HG03378 (cell line): ENCODE results near the gene WFDC8.

Source experiments
- ATAC-seq: cut with Tn5 transposase; IDR thresholded peaks from one replicate; pipeline ENCODE4 v1.9.1; 2021; ENCODE audit warnings: mild to moderate bottlenecking, moderate library complexity; ENCODE audit not compliant: unreplicated experiment

The WFDC8 gene

GRCh38 chr20:45550765-45551164, 28.3 kb downstream of the WFDC8 start:
- no peak for ATAC-seq

DNA sequence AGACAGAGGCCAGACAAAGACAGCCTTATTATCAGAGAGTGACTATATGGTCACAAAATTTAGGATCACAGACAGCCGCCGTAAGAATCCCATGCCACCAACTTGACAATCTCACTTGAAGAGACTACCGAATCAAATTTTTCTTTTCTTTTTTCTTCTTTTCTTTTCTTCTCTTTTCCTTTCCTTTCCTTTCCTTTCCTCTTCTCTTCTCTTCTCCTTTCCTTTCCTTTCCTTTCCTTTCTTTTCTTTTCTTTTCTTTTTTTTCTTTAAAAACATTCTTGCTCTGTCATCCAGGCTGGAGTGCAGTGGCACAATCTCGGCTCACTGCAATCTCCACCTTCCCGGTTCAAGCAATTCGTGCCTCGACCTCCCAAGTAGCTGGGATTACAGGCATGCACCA, 30.7 kb downstream of the WFDC8 start:
- no peak for ATAC-seq

DNA sequence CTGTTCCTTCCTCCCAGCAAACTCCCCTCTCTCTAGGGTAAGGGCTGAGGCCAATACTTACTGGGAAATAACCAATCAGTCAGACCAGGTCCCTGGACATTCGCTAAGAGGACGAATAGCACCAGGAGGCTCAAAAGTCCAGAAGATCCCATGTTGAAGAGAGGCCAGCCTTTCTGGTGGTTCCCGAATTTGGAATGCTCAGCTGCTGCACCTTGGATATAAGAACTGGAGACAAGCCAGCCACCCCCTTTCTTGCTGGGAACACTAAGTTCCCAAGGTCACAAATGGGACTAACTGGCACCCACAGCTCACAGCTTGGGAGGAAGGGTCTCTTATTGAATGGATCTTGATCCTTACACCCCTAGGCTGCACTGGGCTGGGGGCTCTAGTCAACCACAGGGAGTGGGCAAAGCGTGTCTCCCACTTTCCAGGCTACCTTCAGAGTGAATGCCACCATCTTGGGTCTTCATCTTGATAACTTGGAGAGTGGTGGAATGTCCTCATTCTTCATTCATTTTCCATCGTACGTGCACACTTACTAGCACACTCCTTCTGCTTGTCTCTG, 31.8 kb downstream of the WFDC8 start, which contains the start of gene EPPIN:
Gene EPPIN, minus strand, starts transcription at position 196 of the 565 bp plus-strand sequence. Its CDS starts 44 bp downstream, at position 152.
- no peak for ATAC-seq

- no peak for ATAC-seq
These were observed 33.2 kb downstream of the WFDC8 start for GRCh38 chr20:45545754-45546453.

- no peak for ATAC-seq
These were observed 33.7 kb downstream of the WFDC8 start for GRCh38 chr20:45545351-45545750.

GRCh38 chr20:45539382-45539781, 39.7 kb downstream of the WFDC8 start, which contains the start of gene WFDC6:
Gene WFDC6, minus strand, starts transcription at chr20:45539482. Its CDS starts 75 bp downstream, at chr20:45539407.
- no peak for ATAC-seq

DNA sequence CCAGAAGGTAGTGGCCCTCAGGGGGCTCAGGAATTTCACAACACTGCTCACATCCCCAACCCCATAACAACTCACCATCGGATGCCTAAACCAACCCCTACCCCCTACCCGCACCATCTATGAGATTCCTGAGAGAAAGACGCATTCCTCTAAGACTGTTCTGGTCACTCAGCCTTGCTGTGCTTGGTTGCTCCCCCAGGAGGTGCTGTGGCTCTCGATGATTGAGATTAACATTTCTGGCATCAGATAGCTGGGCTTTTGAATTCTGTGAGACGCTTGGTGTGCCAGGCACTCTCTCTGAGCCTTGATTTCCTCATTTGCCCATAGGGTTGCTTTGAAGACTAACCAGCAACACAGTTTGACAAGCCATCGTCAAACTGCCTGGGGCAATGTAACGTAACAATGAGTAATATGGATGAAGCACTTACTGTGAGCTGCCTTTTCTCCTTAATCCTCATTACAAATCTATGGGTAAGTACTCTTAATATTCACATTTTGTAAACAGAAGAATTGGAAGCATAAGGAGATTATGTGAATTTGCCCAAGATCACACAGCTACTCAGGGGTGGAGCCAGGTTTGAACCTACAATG, 40.8 kb downstream of the WFDC8 start:
- ATAC-seq, result no peak

GRCh38 chr20:45527294-45527693, 51.8 kb downstream of the WFDC8 start:
- ATAC-seq, result no peak

GRCh38 chr20:45523821-45524220, 55.3 kb downstream of the WFDC8 start:
- no peak for ATAC-seq

DNA sequence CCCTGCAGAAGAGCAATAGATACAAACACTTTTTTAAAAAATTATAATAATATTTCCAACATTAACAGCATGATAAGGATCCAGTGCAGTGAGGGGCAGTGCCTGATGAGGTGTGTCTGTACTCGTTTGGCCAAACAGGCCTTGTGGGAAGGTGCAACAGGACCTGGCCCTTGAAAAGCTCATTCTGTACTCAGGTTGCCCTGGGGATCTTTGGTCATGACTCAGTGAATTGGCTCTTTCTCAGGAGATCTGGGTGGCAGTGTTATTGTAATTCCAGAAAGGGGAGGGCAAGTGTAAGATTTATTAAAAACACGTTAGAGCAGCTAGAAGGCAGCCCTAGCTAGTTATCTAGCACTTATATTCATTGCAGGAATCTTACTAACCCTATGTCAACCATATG, 60.8 kb downstream of the WFDC8 start:
- ATAC-seq, result no peak

GRCh38 chr20:45515147-45515913, 63.8 kb downstream of the WFDC8 start, which contains the start of gene SPINT3:
Gene SPINT3, minus strand, starts transcription at chr20:45515622. Its CDS starts 14 bp downstream, at chr20:45515608.
- no peak for ATAC-seq

GRCh38 chr20:45510242-45510862, 68.7 kb downstream of the WFDC8 start:
- no peak for ATAC-seq

- no peak for ATAC-seq
These were observed 70.0 kb downstream of the WFDC8 start for GRCh38 chr20:45509091-45509490.

GRCh38 chr20:45508068-45508886, 70.8 kb downstream of the WFDC8 start:
- no peak for ATAC-seq

GRCh38 chr20:45507011-45507820, 71.9 kb downstream of the WFDC8 start:
- ATAC-seq, result no peak

DNA sequence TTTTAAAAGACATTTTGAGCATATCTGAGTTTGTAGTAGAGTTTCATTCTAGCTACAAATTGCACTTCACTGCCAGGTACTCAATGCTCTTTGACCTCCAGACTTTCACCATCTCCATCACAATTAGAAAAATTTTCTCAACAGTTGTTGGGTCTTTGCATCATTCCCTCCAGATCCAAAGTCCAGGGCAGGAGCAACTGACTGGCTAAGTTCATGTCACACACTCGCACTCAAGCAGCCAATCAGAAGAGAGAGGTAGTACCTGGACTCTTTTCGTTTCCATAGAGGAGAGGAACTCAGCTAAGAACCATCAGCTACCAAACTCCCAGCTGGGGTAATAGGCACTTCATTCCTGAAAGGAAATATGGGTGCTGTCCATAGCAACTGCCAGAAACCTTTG, 72.7 kb downstream of the WFDC8 start:
- no peak for ATAC-seq

DNA sequence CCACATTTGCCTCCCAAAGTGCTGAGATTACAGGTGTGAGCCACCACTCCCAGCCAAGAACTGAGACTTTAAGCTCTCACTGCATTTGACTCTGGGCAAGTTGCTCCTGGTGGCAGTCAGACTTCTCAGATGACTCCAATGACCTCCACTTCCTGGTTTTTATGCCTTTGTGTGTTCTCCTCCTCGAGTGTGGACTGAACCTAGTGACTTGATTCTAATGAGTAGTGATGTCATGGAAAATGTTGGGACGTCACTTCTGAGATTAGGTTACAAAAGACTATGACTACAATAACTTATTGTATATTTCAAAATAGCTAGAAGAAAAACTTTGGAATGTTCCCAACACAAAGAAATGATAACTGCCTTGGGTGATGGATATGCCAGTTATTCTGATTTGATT, 75.7 kb downstream of the WFDC8 start:
- no peak for ATAC-seq

- no peak for ATAC-seq
These were observed 76.5 kb downstream of the WFDC8 start for GRCh38 chr20:45502561-45502960.
